ENCODE results near the gene PSMD8. TPM values are rescaled to one million over a fixed set of nuclear protein-coding genes. Genes with fewer than 3 reads are reported as not detected.

Gene PSMD8
- total RNA-seq, 1 donor from 2014 or later = 215 TPM

- H3K9me3 Mint-ChIP-seq (ENCODE audit: unreplicated experiment) = peaks cover 2% of the 10 kb centered on the region
- Histone ChIP-seq H3K4me3 (ENCODE audit: insufficient read depth, low read depth, low read length) (peak overlapping the region; percentile 82), H3K27me3 (ENCODE audit: insufficient read depth, low read length) (peaks cover 3% of the 10 kb centered on the region), H4K20me1 (ENCODE audit: insufficient read depth, low read length) (peaks cover 35% of the 10 kb centered on the region), H3K4me1 (ENCODE audit: insufficient read depth, low read length) (peaks cover 13% of the 10 kb centered on the region), H2AFZ (ENCODE audit: low read depth, low read length) (peak overlapping the region; percentile 87), H3K9ac (ENCODE audit: low read length) (peak overlapping the region; percentile 98), H3K36me3 (ENCODE audit: insufficient read depth, low read length) (peaks cover 7% of the 10 kb centered on the region), H3K79me2 (ENCODE audit: insufficient read depth, low read length) (peaks cover 37% of the 10 kb centered on the region), H3K27ac (ENCODE audit: low read depth, low read length) (peak overlapping the region; percentile 47), H3K9me3 (ENCODE audit: insufficient read depth, low read depth, low read length) (no peaks in the 10 kb centered on the region), H3K4me2 (ENCODE audit: low read length) (peak overlapping the region; percentile 96)
- no peak for FAIRE-seq
- peaks cover 4% of the 10 kb centered on the region for H3K36me3 Mint-ChIP-seq (ENCODE audit: low read depth, unreplicated experiment)
- peak overlapping the region; percentile 89 for H3K27ac Mint-ChIP-seq (ENCODE audit: unreplicated experiment)
- no peak for TF ChIP-seq CTCF (IDR thresholded peaks at IDR 0.05; ENCODE audit: insufficient read depth, low read depth, low read length)
- no peak for TF ChIP-seq EZH2 (IDR thresholded peaks at IDR 0.05; ENCODE audit: insufficient read depth, low read length)
- DNase-seq (ENCODE audit: low read depth) = no peak
- peaks cover 8% of the 10 kb centered on the region for H3K4me1 Mint-ChIP-seq (ENCODE audit: low read depth, unreplicated experiment)
- peak overlapping the region; percentile 100 for H3K4me3 Mint-ChIP-seq (ENCODE audit: unreplicated experiment)
- H3K27me3 Mint-ChIP-seq (ENCODE audit: low read depth, unreplicated experiment) = peaks cover 18% of the 10 kb centered on the region
Measured at GRCh38 chr19:38373907-38374331, 452 bp upstream of the PSMD8 start.

DNA sequence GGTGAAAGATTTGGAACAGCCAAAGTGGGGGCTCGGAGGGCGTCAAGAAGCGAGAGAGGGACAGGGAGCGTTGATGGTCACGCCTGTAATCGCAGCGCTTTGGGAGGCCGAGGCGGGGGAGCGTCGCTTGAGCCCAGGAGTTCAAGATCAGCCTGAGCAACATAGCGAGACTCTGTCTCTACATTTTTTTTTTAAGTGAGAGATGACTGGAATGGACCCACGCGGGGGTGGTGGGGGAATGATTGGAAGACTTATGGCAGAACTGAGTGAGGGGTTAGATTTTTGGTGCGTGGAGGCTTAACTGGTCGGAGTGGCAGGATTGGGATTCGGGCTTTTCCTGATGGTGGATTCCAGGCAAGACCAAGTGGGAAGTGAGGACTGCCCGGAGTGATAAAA is 725 bp downstream of the PSMD8 start:
- peak overlapping the region; percentile 92 for H2AFZ ChIP-seq (ENCODE audit: low read depth, low read length)

More for the DNA sequence above, 725 bp downstream of the PSMD8 start:
- Mint-ChIP-seq H3K4me1 (ENCODE audit: low read depth, unreplicated experiment) (peaks cover 8% of the 10 kb centered on the region), H3K27me3 (ENCODE audit: low read depth, unreplicated experiment) (peaks cover 17% of the 10 kb centered on the region), H3K27ac (ENCODE audit: unreplicated experiment) (peak overlapping the region; percentile 99), H3K4me3 (ENCODE audit: unreplicated experiment) (peak overlapping the region; percentile 100), H3K36me3 (ENCODE audit: low read depth, unreplicated experiment) (peaks cover 4% of the 10 kb centered on the region), H3K9me3 (ENCODE audit: unreplicated experiment) (peaks cover 2% of the 10 kb centered on the region)
- H3K27ac ChIP-seq (ENCODE audit: low read depth, low read length) = peak overlapping the region; percentile 92
- no peaks in the 10 kb centered on the region for H3K27me3 ChIP-seq (ENCODE audit: insufficient read depth, low read length)
- peaks cover 7% of the 10 kb centered on the region for H3K36me3 ChIP-seq (ENCODE audit: insufficient read depth, low read length)
- H4K20me1 ChIP-seq (ENCODE audit: insufficient read depth, low read length) = peaks cover 43% of the 10 kb centered on the region
- H3K4me1 ChIP-seq (ENCODE audit: insufficient read depth, low read length) = peaks cover 13% of the 10 kb centered on the region
- FAIRE-seq = no peak
- H3K9ac ChIP-seq (ENCODE audit: low read length) = peak overlapping the region; percentile 98
- DNase-seq (ENCODE audit: low read depth) = no peak
- no peaks in the 10 kb centered on the region for H3K9me3 ChIP-seq (ENCODE audit: insufficient read depth, low read depth, low read length)
- H3K4me3 ChIP-seq (ENCODE audit: insufficient read depth, low read depth, low read length) = peak overlapping the region; percentile 82
- peak overlapping the region; percentile 96 for H3K4me2 ChIP-seq (ENCODE audit: low read length)
- H3K79me2 ChIP-seq (ENCODE audit: insufficient read depth, low read length) = peaks cover 45% of the 10 kb centered on the region
- TF ChIP-seq EZH2 (IDR thresholded peaks at IDR 0.05; ENCODE audit: insufficient read depth, low read length) (no peak), CTCF (IDR thresholded peaks at IDR 0.05; ENCODE audit: insufficient read depth, low read depth, low read length) (no peak)

Data from astrocyte (in vitro differentiated cells and primary cell).